ENCODE results near the gene RBM47. TPM values are rescaled to one million over a fixed set of nuclear protein-coding genes. Genes with fewer than 3 reads are reported as not detected.

Gene RBM47
- total RNA-seq, 1 donor, result 2.2 TPM

GRCh38 chr4:40406340-40406739 is 223.3 kb downstream of the RBM47 start:
- no peak overlapping the region for H3K4me2 ChIP-seq (ENCODE audit: insufficient read depth, low read length)
- no peak for TF ChIP-seq CTCF (IDR thresholded peaks at IDR 0.05; ENCODE audit: extremely low read depth, low read depth, low read length)
- no peak overlapping the region for H3K27ac ChIP-seq (ENCODE audit: low read depth, low read length)
- no peaks in the 10 kb centered on the region for H3K79me2 ChIP-seq (ENCODE audit: insufficient read depth, low read length)
- no peak overlapping the region for H2AFZ ChIP-seq (ENCODE audit: low read length)
- H3K9me3 ChIP-seq (ENCODE audit: low read depth, low read length), result no peaks in the 10 kb centered on the region
- H3K36me3 ChIP-seq (ENCODE audit: insufficient read depth, low read length), result no peaks in the 10 kb centered on the region
- H3K27me3 ChIP-seq (ENCODE audit: insufficient read depth, low read length), result no peaks in the 10 kb centered on the region
- DNase-seq (ENCODE audit: insufficient read length, low spot score, missing footprints), result no peak
- no peak overlapping the region for H3K4me3 ChIP-seq (ENCODE audit: insufficient read depth, low read length)
- no peaks in the 10 kb centered on the region for H3K4me1 ChIP-seq (ENCODE audit: insufficient read depth, low read length)
- H4K20me1 ChIP-seq (ENCODE audit: insufficient read depth, low read length), result no peaks in the 10 kb centered on the region

DNA sequence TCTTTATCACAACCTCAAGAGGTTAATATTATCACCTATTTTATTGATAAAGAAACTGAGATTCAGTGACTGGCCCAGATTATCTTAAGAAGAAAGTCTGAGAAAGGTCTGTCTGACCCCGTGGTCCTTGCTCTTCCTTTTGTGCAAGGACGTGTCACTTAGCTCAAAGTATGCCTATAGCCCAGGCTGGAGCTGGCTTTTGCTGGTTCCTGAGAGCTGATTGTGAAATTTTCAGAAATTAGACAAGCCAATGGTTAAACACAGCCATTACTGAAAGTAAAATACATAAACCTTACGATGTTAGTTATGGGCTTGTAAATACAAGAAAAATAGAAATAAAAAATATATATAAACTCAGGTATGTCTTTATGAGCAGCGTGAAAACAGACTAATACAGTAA is 224.5 kb downstream of the RBM47 start:
- Histone ChIP-seq H4K20me1 (ENCODE audit: insufficient read depth, low read length) (no peaks in the 10 kb centered on the region), H3K27me3 (ENCODE audit: insufficient read depth, low read length) (no peaks in the 10 kb centered on the region), H3K36me3 (ENCODE audit: insufficient read depth, low read length) (no peaks in the 10 kb centered on the region), H3K4me3 (ENCODE audit: insufficient read depth, low read length) (no peak overlapping the region), H3K79me2 (ENCODE audit: insufficient read depth, low read length) (no peaks in the 10 kb centered on the region), H3K9me3 (ENCODE audit: low read depth, low read length) (no peaks in the 10 kb centered on the region), H3K4me1 (ENCODE audit: insufficient read depth, low read length) (no peaks in the 10 kb centered on the region), H3K4me2 (ENCODE audit: insufficient read depth, low read length) (no peak overlapping the region), H2AFZ (ENCODE audit: low read length) (no peak overlapping the region), H3K27ac (ENCODE audit: low read depth, low read length) (no peak overlapping the region)
- no peak for DNase-seq (ENCODE audit: insufficient read length, low spot score, missing footprints)
- no peak for TF ChIP-seq CTCF (IDR thresholded peaks at IDR 0.05; ENCODE audit: extremely low read depth, low read depth, low read length)

GRCh38 chr4:40403081-40403480 is 226.6 kb downstream of the RBM47 start:
- Histone ChIP-seq H3K79me2 (ENCODE audit: insufficient read depth, low read length) (no peaks in the 10 kb centered on the region), H3K4me2 (ENCODE audit: insufficient read depth, low read length) (no peak overlapping the region), H3K27me3 (ENCODE audit: insufficient read depth, low read length) (no peaks in the 10 kb centered on the region), H3K27ac (ENCODE audit: low read depth, low read length) (no peak overlapping the region), H3K36me3 (ENCODE audit: insufficient read depth, low read length) (no peaks in the 10 kb centered on the region), H4K20me1 (ENCODE audit: insufficient read depth, low read length) (no peaks in the 10 kb centered on the region), H2AFZ (ENCODE audit: low read length) (no peak overlapping the region), H3K4me1 (ENCODE audit: insufficient read depth, low read length) (no peaks in the 10 kb centered on the region), H3K4me3 (ENCODE audit: insufficient read depth, low read length) (no peak overlapping the region), H3K9me3 (ENCODE audit: low read depth, low read length) (no peaks in the 10 kb centered on the region)
- no peak for DNase-seq (ENCODE audit: insufficient read length, low spot score, missing footprints)
- no peak for TF ChIP-seq CTCF (IDR thresholded peaks at IDR 0.05; ENCODE audit: extremely low read depth, low read depth, low read length)

DNA sequence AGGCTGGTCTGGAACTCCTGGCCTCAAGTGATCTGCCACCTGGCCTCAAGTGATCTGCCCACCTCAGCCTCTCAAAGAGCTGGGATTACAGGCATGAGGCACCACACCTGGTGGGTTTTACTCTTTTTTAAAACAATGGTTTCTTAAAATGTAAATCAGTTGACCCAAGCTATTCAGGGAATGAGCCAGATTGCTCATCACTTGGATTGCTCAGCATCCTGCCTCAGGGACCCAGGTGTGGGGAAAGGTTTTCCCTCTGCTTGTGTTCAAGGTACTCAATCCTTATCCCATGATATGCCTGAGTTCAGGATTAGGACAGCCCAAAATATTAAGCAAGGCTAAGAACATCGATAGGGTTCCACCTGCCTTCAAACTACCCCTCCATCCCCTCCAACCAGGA is 227.1 kb downstream of the RBM47 start:
- no peak for TF ChIP-seq CTCF (IDR thresholded peaks at IDR 0.05; ENCODE audit: extremely low read depth, low read depth, low read length)
- Histone ChIP-seq H3K79me2 (ENCODE audit: insufficient read depth, low read length) (no peaks in the 10 kb centered on the region), H3K4me2 (ENCODE audit: insufficient read depth, low read length) (no peak overlapping the region), H3K27me3 (ENCODE audit: insufficient read depth, low read length) (no peaks in the 10 kb centered on the region), H3K36me3 (ENCODE audit: insufficient read depth, low read length) (no peaks in the 10 kb centered on the region), H2AFZ (ENCODE audit: low read length) (no peak overlapping the region), H3K4me1 (ENCODE audit: insufficient read depth, low read length) (no peaks in the 10 kb centered on the region), H3K9me3 (ENCODE audit: low read depth, low read length) (no peaks in the 10 kb centered on the region), H4K20me1 (ENCODE audit: insufficient read depth, low read length) (no peaks in the 10 kb centered on the region), H3K4me3 (ENCODE audit: insufficient read depth, low read length) (no peak overlapping the region), H3K27ac (ENCODE audit: low read depth, low read length) (no peak overlapping the region)
- no peak for DNase-seq (ENCODE audit: insufficient read length, low spot score, missing footprints)
